GDM1 (cell line): ENCODE data around the gene YWHAG.
A peak's percentile ranks its signal among the peaks of the same experiment; 100 is the strongest.
"Not testable (repeated sequence)": the region's sequence is repeated elsewhere in the genome, so short reads cannot be mapped to it uniquely, and the experiment has no call there.

Source experiments
- DNase-seq: peaks from one replicate; lab custom pipeline; 2025; lab: John Stamatoyannopoulos, UW

Gene YWHAG

GRCh38 chr7:76347710-76348109, 11.1 kb downstream of the YWHAG start:
- no peak for DNase-seq

GRCh38 chr7:76346778-76347177, 12.0 kb downstream of the YWHAG start:
- DNase-seq, result no peak

GRCh38 chr7:76346097-76346496, 12.7 kb downstream of the YWHAG start:
- DNase-seq, result no peak

DNA sequence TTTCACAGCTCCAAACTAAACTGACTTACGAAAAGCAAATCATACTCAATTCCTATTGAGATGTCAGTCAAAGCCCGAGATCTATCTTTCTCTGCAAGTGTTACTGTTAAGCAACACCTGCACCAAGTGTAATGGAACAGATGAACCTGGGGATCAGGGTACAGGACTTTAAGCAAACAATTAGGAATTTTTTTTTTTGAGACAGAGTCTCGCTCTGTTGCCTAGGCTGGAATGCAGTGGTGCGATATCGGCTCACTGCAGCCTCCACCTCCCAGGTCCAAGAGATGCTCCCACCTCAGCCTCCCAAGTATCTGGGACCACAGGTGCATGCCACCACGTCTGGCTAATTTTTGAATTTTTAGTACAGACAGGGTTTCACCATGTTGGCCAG, 14.9 kb downstream of the YWHAG start:
- DNase-seq, result no peak

DNA sequence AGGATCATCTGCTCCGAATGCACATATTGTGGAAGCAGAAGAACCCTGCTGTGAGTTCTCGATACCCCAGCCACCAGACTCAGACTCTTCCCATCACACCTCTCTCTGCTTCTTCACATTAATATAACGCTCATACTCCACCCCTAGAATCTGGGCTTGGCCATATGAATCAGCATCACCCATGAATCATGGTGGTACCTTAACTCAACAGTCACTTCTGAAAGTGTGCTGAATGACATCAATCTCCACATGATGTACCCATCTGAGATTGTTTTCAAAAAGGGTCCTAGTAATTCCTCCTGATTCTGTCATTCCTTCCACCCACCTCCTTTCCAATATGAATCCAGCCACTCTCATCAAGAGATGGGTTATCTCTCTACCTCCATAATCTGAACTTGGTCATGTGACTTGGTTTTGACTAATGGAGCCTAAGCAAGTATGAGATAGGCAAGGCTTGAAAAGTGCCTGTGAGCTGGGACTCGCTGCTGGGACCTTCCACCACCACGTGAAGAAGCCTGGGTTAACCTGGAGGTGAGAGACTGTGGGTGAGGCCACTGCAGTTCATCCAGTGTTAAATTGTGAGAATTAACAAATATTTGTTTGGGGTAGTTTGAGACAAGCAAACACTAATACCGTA, 15.4 kb downstream of the YWHAG start:
- DNase-seq, result no peak

DNA sequence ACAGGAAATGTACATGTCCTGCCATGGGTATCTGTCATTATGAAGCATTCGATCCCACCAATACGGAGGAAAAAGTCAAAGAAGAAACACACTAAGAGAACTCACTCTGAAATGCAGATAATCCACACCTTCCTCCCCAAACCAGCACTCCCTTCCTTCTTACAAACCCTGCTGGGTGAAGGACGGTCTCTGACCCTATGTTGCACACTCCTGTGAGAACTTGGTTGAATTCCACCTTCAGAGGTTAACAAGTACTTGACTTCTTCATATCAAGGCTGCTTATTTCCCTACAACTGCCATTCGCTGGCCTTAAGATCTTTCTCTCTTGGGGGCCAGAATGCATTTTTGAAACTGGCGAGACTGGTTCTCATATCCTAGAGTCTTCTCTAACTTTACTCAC, 16.6 kb downstream of the YWHAG start:
- DNase-seq, result no peak

GRCh38 chr7:76340617-76341131, 18.1 kb downstream of the YWHAG start:
- DNase-seq, result no peak

- DNase-seq, result no peak
Measured at GRCh38 chr7:76338298-76339084, 20.3 kb downstream of the YWHAG start.

DNA sequence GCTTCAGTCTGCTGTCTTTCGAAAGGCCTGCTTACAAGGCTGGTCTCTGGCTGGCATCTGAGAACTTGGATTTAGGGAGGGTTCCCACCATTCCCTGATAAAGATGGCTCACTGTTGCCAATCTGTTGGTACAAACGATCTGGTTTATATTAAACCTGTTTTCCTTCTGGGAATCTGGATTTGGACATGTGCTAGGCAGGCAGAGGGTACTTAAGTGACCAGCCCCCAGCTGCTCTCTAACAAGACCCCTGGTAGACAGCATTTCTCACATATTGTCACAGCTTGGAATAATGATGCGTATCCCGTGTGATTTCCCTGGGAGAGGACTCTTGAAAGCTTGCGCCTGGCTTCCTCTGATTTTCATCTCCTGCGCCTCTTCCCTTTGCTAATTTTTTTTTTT, 21.6 kb downstream of the YWHAG start:
- no peak for DNase-seq

DNA sequence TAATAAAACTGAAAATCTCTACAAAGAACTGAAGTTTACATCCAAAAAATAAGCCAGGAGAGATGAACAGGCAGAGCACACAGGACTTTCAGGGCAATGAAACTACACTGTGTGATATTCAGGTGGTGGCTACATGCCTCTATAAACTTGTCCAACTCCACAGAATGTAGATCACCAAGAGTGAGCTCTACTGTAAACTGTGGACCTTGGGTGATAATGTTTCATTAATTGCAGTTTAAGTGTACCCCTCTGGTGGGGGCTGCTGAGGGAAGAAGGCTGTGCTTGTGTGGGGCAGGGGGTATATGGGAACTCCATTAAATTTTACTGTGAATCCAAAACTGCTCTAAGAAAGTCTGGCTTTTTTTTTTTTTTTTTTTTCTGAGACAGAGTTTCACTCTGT, 22.7 kb downstream of the YWHAG start:
- DNase-seq, result no peak

GRCh38 chr7:76335417-76335816, 23.4 kb downstream of the YWHAG start:
- DNase-seq, result not testable (repeated sequence)

- no peak for DNase-seq
Measured at GRCh38 chr7:76334320-76334967, 24.3 kb downstream of the YWHAG start.

DNA sequence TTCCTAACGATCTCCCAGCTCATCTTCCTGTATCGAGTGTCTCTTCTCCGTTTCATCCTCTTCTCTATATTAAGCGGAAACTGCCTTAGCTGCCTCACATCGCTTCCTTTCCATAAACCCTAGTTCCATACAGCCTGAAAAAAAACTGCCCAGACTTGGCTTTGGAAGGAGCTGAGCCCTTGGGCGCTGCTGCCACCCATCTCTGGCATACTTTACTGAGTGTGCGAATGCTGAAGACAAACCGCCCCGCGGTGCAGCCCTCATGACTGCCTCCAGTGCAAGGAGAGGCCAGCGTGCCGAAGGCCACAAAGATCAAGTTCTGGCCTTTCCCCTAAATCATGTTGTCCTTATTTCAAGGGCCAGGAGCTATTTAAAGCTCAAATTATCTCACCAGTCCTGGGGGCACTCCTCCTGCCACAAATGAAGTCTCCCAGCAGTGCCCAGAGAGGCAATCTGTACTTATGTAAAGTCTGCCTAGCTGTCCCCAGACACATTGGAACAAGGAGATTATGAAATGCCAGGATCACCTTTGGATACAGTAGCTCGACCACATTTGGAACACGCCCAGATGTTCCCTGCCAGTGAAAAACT, 25.2 kb downstream of the YWHAG start:
- DNase-seq, result no peak

- DNase-seq, result no peak
Measured at GRCh38 chr7:76332078-76332477, 26.7 kb downstream of the YWHAG start.

DNA sequence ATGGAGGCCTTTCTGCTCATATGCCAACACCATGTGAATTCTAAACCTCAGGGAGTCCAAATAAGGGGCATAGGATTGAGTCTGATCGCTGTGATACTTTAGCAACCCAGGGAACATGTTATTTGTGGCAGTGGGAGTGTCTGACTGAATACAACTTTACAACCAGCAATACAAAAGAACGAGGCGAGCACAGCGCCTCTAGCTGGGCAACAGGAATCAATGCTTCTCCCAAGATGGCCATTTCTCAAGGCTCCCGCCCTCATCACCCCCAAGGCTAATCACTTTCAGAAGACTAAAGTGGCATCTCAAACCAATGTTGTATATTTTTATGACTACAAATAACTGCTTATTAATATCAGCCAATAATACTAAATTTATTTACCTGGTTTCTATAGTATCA, 28.1 kb downstream of the YWHAG start:
- no peak for DNase-seq

DNA sequence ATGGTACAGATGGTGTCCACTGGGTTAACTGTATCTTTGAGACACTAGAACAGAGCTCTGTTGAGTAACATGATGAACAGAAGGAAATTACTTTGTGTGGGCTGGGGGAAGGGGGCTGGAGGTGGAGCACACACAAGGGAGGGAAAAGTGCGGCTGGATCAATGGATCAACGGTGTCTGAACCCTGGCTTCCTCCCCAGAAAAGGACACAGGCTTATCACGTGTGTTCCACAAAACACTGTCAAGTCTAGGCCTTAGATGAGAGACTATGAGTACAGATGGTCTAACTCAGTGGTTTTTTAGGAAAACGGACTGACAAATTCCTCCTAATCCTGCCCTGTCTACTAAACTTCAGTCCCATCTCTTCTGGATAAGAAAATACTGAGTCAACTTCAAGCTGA, 28.5 kb downstream of the YWHAG start:
- DNase-seq, result no peak

DNA sequence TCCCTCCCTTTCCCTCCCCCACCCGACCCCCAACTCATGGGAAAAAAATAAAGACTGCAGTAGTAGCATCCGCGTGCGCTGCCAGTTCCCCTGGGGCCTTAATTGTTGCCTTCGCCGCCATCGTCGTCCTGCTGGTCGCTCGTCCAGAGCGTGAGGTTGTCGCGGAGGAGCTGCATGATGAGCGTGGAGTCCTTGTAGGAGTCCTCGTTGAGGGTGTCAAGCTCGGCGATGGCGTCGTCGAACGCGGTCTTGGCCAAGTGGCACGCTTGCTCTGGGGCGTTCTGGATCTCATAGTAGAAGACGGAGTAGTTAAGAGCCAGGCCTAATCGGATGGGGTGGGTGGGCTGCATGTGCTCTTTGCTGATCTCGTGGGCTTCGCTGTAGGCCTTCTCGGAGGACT, 29.3 kb downstream of the YWHAG start:
- no peak for DNase-seq

GRCh38 chr7:76328389-76328788, 30.4 kb downstream of the YWHAG start:
- DNase-seq, result no peak

DNA sequence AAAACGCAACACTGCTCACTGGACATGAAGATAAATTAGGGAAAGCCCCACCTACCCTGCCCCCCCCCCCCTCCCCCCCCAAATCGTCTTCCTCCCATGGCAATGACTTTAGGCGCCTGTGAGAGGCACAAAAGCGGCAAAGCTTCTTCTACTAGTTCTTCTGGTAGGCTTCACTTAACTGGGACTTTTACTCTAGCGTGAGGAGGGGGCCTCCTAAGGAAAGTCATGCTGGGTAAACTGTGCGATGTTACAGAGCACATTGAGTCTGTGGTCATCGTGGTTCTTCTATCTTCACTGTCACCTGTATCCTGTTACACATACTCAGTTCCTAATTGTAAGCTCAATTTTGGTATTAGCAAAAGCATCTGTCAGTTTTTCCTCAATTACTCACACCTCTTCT, 31.2 kb downstream of the YWHAG start:
- DNase-seq, result peak; percentile 61

DNA sequence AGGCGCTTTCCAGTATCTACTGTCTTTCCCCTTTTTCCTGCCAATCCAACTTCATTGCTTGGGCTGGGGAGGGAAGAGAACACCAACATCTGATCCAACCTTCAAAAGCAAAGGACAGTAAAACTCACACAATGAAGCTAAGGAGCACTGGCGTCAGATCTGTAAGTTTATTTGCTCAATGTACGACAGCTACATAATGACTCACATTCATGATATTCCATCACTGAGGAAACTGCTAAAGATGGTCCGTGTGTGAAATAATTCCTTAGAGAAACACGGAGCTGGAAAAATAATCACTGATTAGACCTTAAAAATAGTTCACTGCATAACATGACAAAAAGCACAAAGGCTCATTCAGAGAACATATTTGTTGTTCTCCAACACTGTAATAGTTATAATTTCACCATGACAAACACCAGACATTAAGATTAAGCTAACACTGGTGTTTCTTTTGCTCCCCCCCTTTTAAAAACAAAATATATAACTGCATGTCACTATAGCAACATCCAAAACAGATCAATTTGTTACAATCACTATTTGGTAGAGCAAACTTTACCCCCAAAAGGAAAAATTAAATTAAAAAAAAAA, 32.1 kb downstream of the YWHAG start:
- no peak for DNase-seq

DNA sequence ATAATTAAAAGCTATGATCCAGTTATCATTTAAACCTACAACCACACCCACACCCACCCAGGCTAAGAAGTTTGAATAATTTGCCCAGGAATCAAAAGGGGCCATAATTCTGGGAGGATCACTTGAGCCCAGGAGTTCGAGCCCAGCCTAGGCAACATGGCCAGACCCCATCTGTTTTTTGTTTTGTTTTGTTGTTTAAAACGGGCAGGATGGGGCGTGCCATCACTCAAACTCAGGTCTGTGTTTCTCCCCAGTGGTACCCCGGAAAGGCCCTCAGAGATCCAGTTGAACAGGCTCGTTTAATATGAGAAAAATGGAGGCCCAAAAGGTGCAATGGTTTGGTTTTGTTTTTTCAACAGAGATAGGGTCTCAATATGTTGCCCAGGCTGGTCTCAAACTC, 33.0 kb downstream of the YWHAG start:
- no peak for DNase-seq

DNA sequence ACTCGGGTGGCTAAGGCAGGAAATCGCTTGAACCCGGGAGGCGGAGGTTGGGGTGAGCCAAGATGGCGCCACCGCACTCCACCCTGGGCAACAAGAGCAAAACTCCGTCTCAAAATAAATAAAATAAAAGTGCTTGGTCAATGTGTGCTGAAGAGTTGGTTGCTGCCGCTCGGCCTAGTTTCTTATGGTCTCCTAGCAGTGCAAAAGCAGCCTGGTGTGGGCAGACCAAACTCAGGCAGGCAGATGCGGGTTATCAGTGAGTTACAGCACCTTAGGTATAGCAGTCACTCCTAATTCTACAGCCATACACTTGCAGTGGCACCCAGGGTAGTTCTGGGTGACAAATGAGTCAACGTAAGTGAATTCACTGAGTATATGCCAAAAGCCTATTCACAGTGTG, 33.7 kb downstream of the YWHAG start:
- no peak for DNase-seq
